ENCODE measurements around the gene RABL6.

Gene RABL6

DNA sequence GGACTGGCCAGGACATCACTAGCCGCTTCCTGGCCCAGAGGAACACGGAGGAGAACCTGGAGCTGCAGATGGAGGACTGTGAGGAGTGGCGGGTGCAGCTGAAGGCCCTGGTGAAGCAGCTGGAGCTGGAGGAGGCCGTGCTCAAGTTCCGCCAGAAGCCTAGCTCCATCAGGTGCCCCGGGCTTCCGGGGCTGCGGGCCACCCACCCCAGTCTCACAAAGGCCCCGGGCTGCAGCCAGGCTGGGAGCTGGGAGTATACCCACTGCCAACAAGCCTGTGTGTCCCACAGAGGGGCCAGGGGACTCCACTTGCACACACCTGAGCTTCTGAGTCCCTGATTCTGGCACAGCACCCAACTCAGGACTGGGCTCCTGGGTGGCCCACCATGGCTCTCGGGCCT lies 1.7 kb upstream of the RABL6 start:
- no peak for TF ChIP-seq CTCF (IDR thresholded peaks at IDR 0.05)

DNA sequence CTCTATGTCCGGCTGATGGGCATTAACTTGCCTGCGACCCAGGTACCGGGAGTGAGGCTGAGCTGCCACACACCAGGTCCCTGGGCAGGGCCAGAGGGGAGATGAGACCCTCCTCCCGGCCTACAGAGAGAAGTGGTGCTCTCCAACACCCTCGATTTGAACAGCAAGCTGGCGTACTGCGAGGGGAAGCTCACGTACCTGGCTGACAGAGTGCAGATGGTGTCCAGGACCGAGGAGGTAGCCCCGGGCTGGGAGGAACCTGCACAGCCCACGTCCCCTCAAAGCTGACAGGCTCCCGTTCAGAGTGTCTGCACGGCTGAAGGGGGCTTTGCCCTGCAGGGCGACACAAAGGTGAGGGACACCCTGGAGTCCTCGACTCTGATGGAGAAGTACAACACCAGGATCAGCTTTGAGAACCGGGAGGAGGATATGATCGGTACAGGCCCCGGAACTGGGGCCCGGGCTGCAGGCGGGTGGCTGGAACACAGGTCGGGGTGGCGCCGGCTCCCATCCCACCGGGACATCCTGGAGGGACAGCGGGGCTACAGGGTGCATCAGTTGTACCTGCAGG lies 1.0 kb upstream of the RABL6 start:
- no peak for TF ChIP-seq CTCF (IDR thresholded peaks at IDR 0.05)

- TF ChIP-seq CTCF (IDR thresholded peaks at IDR 0.05): no peak
Measured at GRCh38 chr9:136808075-136808805, 492 bp downstream of the RABL6 start.

DNA sequence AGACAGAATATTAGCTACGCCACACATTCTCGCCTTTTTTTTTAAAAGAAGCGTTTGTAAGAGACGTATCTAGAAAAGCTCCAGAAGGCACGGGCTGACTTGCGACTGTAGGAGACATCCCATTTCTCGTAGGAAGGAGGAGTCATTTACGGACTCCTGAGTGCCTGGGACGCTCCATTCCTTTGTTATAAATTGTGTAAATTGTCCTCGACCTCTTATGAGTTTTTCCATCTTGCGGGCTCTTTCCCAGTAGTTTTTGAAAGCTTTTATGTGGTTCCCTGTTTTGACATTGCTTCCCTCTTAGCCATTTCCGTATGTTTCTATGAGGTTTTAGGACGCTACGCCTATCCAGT lies 1.0 kb downstream of the RABL6 start:
- TF ChIP-seq CTCF (IDR thresholded peaks at IDR 0.05): no peak

DNA sequence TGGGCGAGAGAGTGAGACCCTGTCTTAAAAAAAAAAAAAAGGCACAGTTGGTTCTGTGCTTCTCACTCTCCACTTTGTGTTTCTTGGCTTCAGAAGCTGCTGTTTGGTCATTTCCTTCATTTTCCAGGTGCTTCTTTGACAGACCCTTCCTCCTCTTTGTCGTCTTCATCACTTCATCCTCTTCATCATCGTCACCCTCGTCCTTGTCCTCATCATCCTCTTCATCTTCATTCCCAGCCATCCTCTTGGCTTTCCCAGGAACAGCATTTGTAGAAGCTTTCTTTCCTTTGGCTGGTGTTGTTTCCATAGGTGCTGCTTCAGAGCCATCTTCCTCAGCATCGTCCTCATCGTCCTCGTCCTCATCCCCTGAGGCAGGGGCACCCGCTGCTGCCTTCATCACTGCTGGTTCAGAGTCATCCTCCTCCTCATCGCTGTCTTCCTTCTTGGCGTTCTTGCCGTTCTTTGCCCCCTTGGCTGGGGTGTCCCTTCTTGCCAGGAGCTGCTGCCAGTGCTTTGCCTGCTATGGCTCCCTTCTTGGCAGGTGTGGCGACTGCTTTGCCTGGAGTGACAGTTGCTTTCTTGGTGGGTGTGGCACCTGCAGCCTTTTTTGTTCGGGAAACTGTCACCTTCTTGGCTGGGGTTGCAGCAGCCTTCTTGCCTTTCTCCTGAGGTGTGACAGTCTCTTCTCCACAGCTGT lies 7.1 kb downstream of the RABL6 start:
- TF ChIP-seq CTCF (IDR thresholded peaks at IDR 0.05): no peak

DNA sequence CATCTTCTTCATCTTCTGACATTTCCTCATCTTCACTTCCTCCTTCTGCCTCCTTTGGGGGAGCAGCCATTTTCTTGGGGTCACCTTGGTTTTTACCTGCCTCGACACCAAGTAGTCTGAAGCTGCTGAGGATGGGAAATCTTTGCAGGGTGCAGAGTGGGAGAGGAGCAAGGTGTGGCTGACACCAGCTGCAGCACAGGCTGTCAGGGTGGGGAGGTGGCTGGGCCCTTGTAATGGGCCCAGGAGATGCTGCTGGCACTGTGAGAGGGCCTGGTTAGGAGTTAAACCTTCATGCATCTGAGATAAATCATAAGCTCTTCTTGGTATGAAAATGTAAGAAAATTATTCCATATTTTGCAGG lies 7.7 kb downstream of the RABL6 start:
- TF ChIP-seq CTCF (IDR thresholded peaks at IDR 0.05): no peak

- no peak for TF ChIP-seq CTCF (IDR thresholded peaks at IDR 0.05)
Measured at GRCh38 chr9:136820971-136821825, 13.4 kb downstream of the RABL6 start.
